CD4-positive, alpha-beta T cell treated with Interleukin-6 at 100 ng/mL for 8 hours (primary cell): ENCODE results near the gene PMAIP1.
"Not testable (repeated sequence)": the region's sequence is repeated elsewhere in the genome, so short reads cannot be mapped to it uniquely, and the experiment has no call there.

Experiments used
- DNase-seq: peaks from one replicate; pipeline ENCODE4 v3.0.0-alpha.2; 2020; ENCODE audit warnings: mixed read lengths, low spot score

Gene PMAIP1

DNA sequence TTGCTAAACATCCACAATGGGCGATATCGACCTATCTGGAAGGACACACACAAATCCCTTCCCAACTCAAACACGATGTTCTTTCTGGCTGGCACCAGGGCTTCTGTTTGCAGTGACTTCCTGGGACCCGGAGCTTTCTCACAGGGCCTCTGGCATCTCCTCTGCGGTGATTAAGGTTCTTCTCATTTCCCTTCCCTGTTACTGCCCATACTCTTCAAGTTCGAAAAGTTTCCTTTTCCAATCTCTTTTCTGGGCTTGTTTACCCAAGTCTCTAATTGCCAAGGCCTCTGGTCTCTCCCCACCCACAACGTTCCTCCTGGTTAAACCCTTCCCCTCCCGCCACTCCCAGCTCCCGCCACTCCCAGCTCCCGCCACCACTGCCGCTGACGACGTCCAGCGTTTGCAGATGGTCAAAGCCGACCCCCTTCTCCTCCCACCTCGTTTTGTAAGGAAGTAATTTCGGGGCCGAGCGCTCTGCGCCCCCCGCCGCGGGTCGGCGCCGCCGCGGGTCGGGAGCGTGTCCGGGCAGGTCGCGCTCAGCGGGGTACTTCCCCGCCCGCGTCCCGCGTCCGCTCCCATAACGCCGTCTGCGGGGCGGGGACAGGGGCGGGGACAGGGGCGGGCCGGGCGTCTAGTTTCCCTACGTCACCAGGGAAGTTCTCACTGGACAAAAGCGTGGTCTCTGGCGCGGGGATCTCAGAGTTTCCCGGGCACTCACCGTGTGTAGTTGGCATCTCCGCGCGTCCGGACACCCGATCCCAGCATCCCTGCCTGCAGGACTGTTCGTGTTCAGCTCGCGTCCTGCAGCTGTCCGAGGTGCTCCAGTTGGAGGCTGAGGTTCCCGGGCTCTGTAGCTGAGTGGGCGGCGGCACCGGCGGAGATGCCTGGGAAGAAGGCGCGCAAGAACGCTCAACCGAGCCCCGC, at the start of gene PMAIP1:
Gene PMAIP1, plus strand, starts transcription at position 699 of the 924 bp plus-strand sequence. Its CDS starts 182 bp downstream, at position 881.
- DNase-seq: peak; percentile 85

- DNase-seq: no peak
Measured at GRCh38 chr18:59851784-59852399, 47.9 kb upstream of the PMAIP1 start.

DNA sequence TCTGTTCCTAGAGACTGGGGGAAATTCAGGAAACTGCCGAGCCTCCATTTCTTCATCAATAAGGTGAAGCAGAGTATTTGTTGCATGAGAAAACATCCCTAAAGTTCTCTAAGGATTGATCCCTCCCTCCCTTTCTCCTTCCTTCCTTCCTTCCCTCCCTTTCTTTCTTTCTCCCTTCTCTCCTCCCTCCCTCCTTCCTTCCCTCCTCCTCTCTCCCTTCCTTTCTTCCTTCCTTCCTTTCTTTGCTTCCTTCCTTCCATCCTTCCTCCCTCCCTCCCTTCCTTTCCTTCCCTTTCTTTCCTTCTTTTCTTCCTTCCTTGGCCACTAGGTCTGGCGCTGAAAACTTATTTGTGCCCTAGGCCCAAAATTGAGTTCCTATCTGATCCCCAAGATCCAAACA, 47.2 kb upstream of the PMAIP1 start:
- DNase-seq: no peak

DNA sequence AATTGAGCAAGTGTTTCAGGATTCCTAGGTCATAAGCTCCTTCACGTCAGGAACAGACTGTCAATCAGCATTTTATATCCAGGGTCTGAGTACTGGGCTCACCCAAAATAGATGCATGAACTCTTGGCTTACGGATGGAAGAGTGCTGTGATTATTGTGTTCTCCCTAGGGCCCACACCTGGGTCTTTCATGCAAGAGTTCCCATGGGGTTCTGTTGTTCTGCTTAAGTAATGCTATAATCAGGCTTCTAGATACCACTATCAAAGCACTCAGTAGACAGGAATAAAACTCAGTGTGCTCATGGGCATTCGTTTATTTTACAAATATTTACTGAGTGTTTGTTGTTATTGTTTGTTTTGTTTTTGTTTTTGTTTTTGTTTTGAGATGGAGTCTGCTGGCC, 46.4 kb upstream of the PMAIP1 start:
- DNase-seq: no peak

- not testable (repeated sequence) for DNase-seq
Measured at GRCh38 chr18:59853988-59854387, 45.8 kb upstream of the PMAIP1 start.

DNA sequence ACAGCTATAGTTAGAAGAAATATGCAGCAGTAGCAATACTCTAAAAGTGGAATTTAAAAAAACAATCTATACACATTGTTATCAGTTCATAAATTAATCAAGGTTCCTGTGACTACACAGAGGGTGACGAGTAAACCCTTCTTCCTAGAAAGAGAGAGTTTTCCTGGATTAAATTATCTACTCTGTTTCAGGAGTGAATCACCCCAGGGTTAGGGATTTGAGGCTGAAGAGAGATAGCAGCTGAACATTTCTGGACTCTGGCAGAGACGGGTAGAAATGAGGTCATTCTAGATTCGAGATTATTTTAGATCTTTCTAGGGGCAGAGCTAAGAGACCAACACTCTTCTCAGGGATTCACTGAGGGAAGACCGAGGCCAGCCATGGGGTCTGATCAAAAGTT, 38.8 kb upstream of the PMAIP1 start:
- DNase-seq: no peak

- DNase-seq: no peak
Measured at GRCh38 chr18:59861963-59862819, 37.6 kb upstream of the PMAIP1 start.

DNA sequence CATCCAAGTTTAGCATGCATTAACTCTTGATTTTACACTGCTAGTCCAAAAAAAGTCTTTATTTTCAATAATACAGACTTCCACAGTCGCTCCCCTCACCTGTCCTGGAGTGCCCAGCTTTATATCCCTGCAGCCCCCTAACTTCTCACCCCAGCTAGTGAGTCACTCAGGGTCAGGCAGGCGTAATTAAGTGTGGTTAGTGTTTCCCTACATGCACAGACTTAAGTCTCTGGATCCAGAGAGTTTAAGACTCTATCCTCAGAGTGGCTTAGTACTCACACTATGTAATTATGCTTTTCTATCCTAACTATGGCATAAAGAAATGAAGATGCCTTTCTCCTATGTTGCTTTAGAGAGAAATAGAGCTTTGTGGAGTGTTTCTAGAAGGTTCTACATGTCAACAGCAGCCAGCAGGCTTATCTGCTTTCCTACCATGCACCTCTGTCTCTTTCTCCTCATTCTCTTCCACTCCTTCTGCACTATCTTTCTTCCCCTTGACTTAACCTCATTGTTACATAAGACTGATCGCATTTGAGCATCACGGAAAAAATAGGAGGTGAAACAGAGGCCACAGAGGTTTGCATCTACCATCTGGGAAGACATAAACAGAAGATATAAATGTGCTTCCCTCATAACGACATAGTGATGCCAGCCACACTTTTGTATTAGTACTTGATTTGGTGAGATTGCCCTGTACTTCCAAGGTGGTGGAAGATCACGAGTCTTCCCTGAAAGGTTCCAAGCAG, 34.4 kb upstream of the PMAIP1 start:
- DNase-seq: no peak

- DNase-seq: no peak
Measured at GRCh38 chr18:59866551-59867269, 33.1 kb upstream of the PMAIP1 start.

DNA sequence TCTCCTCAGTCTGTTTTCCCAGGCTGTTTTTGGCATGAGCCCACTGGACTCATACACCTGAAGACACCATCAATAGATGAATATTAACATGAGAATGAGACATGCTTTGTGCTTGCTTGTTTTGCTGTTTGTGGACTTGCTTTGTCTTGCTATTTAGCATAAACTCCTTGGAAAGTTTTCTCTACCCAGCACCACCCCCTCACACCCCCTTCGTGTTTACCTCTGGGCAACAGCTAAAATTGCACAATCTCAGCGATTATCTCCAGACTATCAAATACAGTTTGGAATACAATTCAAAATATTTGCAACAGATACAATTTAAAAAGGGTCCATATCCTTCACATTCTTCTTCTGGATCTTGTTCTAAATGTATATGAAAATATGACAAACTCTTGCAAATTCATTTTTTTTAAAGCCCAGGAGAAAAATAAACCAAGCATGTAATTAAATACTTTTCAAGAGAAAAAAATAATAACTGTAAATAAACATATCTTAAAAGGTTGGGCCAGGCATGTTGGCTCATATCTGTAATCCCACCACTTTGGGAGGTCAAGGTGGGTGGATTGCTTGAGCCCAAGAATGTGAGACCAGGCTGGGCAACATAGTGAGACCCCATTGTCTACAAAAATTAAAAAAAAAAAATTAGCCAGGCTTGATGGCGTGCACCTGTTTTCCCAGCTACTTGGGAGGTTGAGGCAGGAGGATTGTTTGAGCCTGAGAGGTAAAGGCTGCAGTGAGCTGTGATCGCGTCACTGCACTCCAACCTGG, 32.3 kb upstream of the PMAIP1 start:
- no peak for DNase-seq

DNA sequence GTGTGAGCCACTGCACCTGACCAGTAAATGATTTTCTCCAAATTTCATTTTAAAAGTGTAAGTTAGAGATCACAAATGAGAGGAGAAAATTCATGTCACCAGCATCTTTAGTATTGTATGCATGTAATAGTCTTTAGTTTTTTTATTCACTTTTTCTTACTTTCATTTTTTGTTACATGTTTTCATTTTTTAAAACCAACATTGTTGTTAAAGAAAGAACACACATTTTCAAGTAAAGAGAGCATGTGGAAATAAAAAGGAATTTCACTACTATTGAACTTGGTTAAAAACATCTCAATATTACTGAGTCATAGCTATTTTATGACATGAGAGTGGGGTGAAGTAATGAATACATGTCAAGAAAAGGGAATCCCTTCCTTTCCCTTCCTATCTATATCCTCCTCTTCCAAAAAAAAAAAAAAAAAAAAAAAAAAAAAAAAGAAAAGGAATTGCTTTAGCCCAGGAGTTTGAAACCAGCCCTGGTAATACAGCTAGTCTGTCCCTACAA, 29.1 kb upstream of the PMAIP1 start:
- no peak for DNase-seq

- DNase-seq: no peak
Measured at GRCh38 chr18:59871711-59872362, 28.0 kb upstream of the PMAIP1 start.

- no peak for DNase-seq
Measured at GRCh38 chr18:59873641-59874040, 26.2 kb upstream of the PMAIP1 start.

- no peak for DNase-seq
Measured at GRCh38 chr18:59874166-59874565, 25.6 kb upstream of the PMAIP1 start.

GRCh38 chr18:59876310-59876626, 23.5 kb upstream of the PMAIP1 start:
- DNase-seq: no peak

DNA sequence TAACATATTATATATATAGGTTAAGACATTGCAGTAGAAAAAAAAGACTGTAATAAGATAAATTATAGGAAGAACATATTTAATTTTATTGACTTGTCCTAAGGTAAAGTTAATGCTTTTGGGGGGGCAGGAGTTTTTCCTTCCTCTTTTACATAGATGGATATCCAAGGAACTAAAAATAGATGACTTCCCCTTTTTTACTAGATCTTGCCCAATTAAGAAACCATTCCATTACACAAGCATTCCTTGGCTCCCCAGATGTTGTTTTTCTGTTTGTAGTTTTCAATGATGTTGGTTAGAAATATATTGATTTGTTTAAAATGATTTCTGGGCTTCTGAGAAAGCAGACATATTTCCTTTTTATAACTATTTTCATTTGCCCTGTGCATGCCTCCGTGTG, 22.4 kb upstream of the PMAIP1 start:
- DNase-seq: no peak

DNA sequence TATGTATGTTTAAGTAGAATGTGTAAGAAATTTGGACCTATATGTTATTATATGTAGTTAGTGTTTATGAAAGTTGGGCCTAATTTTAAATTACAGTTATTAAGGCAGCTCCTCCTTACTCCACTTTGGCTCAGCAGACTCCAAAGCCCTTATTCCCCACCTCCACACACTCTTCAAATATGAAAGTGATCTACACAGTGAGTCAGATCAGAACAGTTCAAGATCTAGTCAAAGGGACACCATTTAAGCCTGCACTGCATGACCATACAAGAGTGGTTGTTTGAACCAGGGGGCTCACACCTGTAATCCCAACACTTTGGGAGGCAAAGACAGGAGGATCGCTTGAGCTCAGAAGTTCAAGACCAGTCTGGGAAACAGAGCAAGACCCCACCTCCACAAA, 21.2 kb upstream of the PMAIP1 start:
- DNase-seq: no peak

GRCh38 chr18:59881728-59882656, 17.8 kb upstream of the PMAIP1 start:
- no peak for DNase-seq

DNA sequence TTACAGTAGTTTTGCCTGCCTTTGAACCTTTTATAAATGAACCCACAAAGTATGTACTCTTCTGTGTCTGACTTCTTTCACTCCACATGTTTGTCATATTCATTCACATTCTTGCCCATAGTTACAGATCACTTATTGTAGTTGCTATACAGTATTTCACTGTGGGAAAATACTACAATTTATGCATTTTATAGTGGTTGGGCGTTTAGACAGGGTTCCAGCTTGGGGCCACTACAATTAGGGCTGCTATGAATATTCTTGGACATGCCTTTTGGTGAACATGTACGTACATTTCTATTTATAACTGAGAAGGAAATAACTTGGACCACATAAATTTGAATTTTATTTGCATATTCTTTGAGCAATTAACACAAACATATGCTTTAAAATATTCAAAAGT, 15.4 kb upstream of the PMAIP1 start:
- no peak for DNase-seq
